ENCODE results near the gene MYO1A.

- TF ChIP-seq CTCF (IDR thresholded peaks at IDR 0.05; ENCODE audit: low read depth, low read length, missing input control) (no peak), RAD21 (IDR thresholded peaks at IDR 0.05) (no peak), EGR1 (IDR thresholded peaks at IDR 0.05; ENCODE audit: low read depth in 2 of 2) (no peak), TAF1 (conservative IDR thresholded peaks at IDR 0.05) (no peak), RXRA (IDR thresholded peaks at IDR 0.05) (no peak), FOXA1 (IDR thresholded peaks at IDR 0.05) (no peak), HNF4G (IDR thresholded peaks at IDR 0.05) (no peak), ZBTB33 (IDR thresholded peaks at IDR 0.05) (no peak)
- TF ChIP-seq, protein P1, sequence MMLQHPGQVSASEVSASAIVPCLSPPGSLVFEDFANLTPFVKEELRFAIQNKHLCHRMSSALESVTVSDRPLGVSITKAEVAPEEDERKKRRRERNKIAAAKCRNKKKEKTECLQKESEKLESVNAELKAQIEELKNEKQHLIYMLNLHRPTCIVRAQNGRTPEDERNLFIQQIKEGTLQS (IDR thresholded peaks at IDR 0.05) = no peak
These were observed 33.6 kb downstream of the MYO1A start, which contains the start of gene TAC3 for GRCh38 chr12:57016348-57016747.
